KMS-11 (cell line): ENCODE measurements around the gene LRRC8B.

Experiments used
- H2AFZ ChIP-seq: fragments of 200-600 bp; sonication (generic); 2 replicates; pipeline ENCODE4 v1.6.1; 2016; ENCODE audit warnings: antibody characterized with exemption, mixed run types, low read depth
- H3K27ac ChIP-seq: fragments of 200-600 bp; sonication (generic); 2 replicates; pipeline ENCODE4 v1.6.1; 2016; ENCODE audit warnings: mild to moderate bottlenecking, mixed run types
- H3K27me3 ChIP-seq: fragments of 200-600 bp; sonication (generic); 2 replicates; pipeline ENCODE4 v1.6.1; 2017; ENCODE audit warnings: mild to moderate bottlenecking, low read depth, mixed run types, moderate library complexity; ENCODE audit not compliant: insufficient read depth
- H3K36me3 ChIP-seq: fragments of 200-600 bp; sonication (generic); 2 replicates; pipeline ENCODE4 v1.6.1; 2017; ENCODE audit warnings: mild to moderate bottlenecking, mixed run types; ENCODE audit not compliant: insufficient read depth
- H3K4me1 ChIP-seq: fragments of 200-600 bp; sonication (generic); 2 replicates; pipeline ENCODE4 v1.6.1; 2016; ENCODE audit warnings: mild to moderate bottlenecking, low read depth, mixed run types; ENCODE audit not compliant: poor library complexity, severe bottlenecking
- H3K4me2 ChIP-seq: fragments of 200-600 bp; sonication (generic); 2 replicates; pipeline ENCODE4 v1.7.0; 2016; ENCODE audit warnings: mild to moderate bottlenecking, mixed run types
- H3K4me3 ChIP-seq: fragments of 200-600 bp; sonication (generic); IDR thresholded peaks from 2 replicates; pipeline ENCODE4 v1.6.1; 2017; ENCODE audit warnings: low read depth, low read length, mixed read lengths; ENCODE audit not compliant: insufficient read depth
- H3K79me2 ChIP-seq: fragments of 200-600 bp; sonication (generic); 2 replicates; pipeline ENCODE4 v1.6.1; 2016; ENCODE audit warnings: low read depth, mixed run types; ENCODE audit not compliant: insufficient read depth
- H3K9ac ChIP-seq: fragments of 200-600 bp; sonication (generic); 2 replicates; pipeline ENCODE4 v1.6.1; 2016; ENCODE audit warnings: mild to moderate bottlenecking, mixed run types
- H4K20me1 ChIP-seq: fragments of 200-600 bp; sonication (generic); 2 replicates; pipeline ENCODE4 v1.6.1; 2016; ENCODE audit warnings: mild to moderate bottlenecking, mixed run types; ENCODE audit not compliant: insufficient read depth
- TF ChIP-seq, protein P1 (sequence below): fragments of 200-600 bp; sonication (generic); conservative IDR thresholded peaks from 2 replicates; pipeline ENCODE4 v1.6.1; 2017; ENCODE audit warnings: low read depth, mild to moderate bottlenecking, antibody characterized with exemption, low read length, moderate library complexity, mixed read lengths

LRRC8B gene

DNA sequence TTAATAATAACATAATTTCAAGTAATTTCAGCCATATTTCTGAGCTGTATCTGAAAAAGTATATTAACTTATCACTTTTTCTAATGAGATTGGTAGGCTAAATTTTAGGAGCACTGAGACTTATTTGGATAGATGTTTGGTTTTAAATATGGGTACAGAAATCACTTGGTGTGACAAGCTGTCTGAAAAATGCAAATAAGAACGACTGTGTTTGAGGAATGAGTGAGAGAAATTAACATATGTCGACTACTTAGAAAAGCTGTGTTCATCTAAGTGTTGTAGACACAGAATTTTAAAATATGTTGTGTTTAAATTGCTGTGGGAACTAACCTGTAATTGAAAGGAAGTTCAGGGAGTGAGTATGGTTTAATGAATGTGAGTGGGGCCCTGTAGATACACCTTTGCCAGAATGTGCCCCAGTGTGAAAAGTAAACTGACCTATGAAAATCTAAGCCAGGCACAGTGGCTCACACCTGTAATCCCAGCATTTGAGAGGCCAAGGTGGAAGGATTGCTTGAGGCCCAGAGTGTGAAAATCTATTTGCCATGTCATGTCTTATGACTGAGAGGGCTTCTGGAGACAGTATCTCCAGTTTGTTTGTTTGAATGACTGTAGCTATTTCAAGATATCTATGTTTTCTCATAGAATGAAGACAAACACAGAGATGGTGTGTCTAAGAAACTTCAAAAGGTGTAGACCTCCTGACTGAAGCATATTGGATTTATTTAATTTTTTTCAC, 54.5 kb downstream of the LRRC8B start:
- TF ChIP-seq, protein P1, sequence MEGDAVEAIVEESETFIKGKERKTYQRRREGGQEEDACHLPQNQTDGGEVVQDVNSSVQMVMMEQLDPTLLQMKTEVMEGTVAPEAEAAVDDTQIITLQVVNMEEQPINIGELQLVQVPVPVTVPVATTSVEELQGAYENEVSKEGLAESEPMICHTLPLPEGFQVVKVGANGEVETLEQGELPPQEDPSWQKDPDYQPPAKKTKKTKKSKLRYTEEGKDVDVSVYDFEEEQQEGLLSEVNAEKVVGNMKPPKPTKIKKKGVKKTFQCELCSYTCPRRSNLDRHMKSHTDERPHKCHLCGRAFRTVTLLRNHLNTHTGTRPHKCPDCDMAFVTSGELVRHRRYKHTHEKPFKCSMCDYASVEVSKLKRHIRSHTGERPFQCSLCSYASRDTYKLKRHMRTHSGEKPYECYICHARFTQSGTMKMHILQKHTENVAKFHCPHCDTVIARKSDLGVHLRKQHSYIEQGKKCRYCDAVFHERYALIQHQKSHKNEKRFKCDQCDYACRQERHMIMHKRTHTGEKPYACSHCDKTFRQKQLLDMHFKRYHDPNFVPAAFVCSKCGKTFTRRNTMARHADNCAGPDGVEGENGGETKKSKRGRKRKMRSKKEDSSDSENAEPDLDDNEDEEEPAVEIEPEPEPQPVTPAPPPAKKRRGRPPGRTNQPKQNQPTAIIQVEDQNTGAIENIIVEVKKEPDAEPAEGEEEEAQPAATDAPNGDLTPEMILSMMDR = no peak
- H3K4me2 ChIP-seq = no peak overlapping the region

GRCh38 chr1:89580036-89580435, 55.4 kb downstream of the LRRC8B start:
- TF ChIP-seq, protein P1 = no peak
- no peak overlapping the region for H3K9ac ChIP-seq
- no peak overlapping the region for H2AFZ ChIP-seq
- no peak overlapping the region for H3K4me3 ChIP-seq
- H4K20me1 ChIP-seq = no peaks in the 10 kb centered on the region
- H3K27me3 ChIP-seq = no peaks in the 10 kb centered on the region
- H3K79me2 ChIP-seq = no peaks in the 10 kb centered on the region
- H3K4me2 ChIP-seq = no peak overlapping the region
- H3K27ac ChIP-seq = no peak overlapping the region
- H3K36me3 ChIP-seq = no peaks in the 10 kb centered on the region
- H3K4me1 ChIP-seq = peaks cover 9% of the 10 kb centered on the region

More for the DNA sequence above, 54.5 kb downstream of the LRRC8B start:
- H3K4me3 ChIP-seq = no peak overlapping the region
- H3K9ac ChIP-seq = no peak overlapping the region
- H3K27ac ChIP-seq = no peak overlapping the region
- no peaks in the 10 kb centered on the region for H3K36me3 ChIP-seq
- H3K4me1 ChIP-seq = peaks cover 9% of the 10 kb centered on the region
- H3K27me3 ChIP-seq = no peaks in the 10 kb centered on the region
- H3K79me2 ChIP-seq = no peaks in the 10 kb centered on the region
- no peaks in the 10 kb centered on the region for H4K20me1 ChIP-seq
- H2AFZ ChIP-seq = no peak overlapping the region

- Histone ChIP-seq H3K4me2 (no peak overlapping the region), H3K9ac (no peak overlapping the region), H3K27me3 (no peaks in the 10 kb centered on the region), H3K79me2 (no peaks in the 10 kb centered on the region), H4K20me1 (no peaks in the 10 kb centered on the region), H3K4me3 (no peak overlapping the region), H3K36me3 (no peaks in the 10 kb centered on the region), H3K4me1 (peaks cover 9% of the 10 kb centered on the region), H2AFZ (no peak overlapping the region), H3K27ac (no peak overlapping the region)
- TF ChIP-seq, protein P1 = no peak
These were observed 57.2 kb downstream of the LRRC8B start for GRCh38 chr1:89581859-89582258.

- Histone ChIP-seq H3K79me2 (no peaks in the 10 kb centered on the region), H3K4me1 (peaks cover 9% of the 10 kb centered on the region), H3K9ac (no peak overlapping the region), H2AFZ (no peak overlapping the region), H4K20me1 (no peaks in the 10 kb centered on the region), H3K27me3 (no peaks in the 10 kb centered on the region), H3K36me3 (no peaks in the 10 kb centered on the region), H3K4me2 (no peak overlapping the region), H3K27ac (no peak overlapping the region), H3K4me3 (no peak overlapping the region)
- TF ChIP-seq, protein P1 = no peak
These were observed 57.9 kb downstream of the LRRC8B start for GRCh38 chr1:89582571-89582970.
